Limb (tissue), 2 donors: ENCODE results near the gene ABCG1.
A peak's percentile ranks its signal among the peaks of the same experiment; 100 is the strongest.

Experiments used
- DNase-seq, 2 donors: peaks; one replicate each; pipeline ENCODE4 v3.0.0-alpha.2; 2016; ENCODE audit errors: extremely low spot score in 2 of 2

The ABCG1 gene

GRCh38 chr21:42250422-42251403 is 31.8 kb downstream of the ABCG1 start:
- DNase-seq = no peak

- DNase-seq = no peak
Measured at GRCh38 chr21:42251654-42252324, 32.8 kb downstream of the ABCG1 start.

- no peak for DNase-seq
Measured at GRCh38 chr21:42252325-42252654, 33.4 kb downstream of the ABCG1 start.

- no peak for DNase-seq
Measured at GRCh38 chr21:42252778-42253340, 33.9 kb downstream of the ABCG1 start.

GRCh38 chr21:42253466-42253865 is 34.5 kb downstream of the ABCG1 start:
- DNase-seq = no peak

- no peak for DNase-seq
Measured at GRCh38 chr21:42254083-42254482, 35.1 kb downstream of the ABCG1 start.

GRCh38 chr21:42254651-42255601 is 36.0 kb downstream of the ABCG1 start:
- no peak for DNase-seq

- DNase-seq = no peak
Measured at GRCh38 chr21:42255825-42256224, 36.9 kb downstream of the ABCG1 start.

GRCh38 chr21:42256316-42256715 is 37.4 kb downstream of the ABCG1 start:
- no peak for DNase-seq

- DNase-seq = no peak
Measured at GRCh38 chr21:42257091-42257765, 38.3 kb downstream of the ABCG1 start.

- DNase-seq = peak in 1 of 2 donors; percentile 59
Measured at GRCh38 chr21:42258150-42258884, 39.4 kb downstream of the ABCG1 start.

- no peak for DNase-seq
Measured at GRCh38 chr21:42258885-42259407, 40.0 kb downstream of the ABCG1 start.

GRCh38 chr21:42260121-42260520 is 41.2 kb downstream of the ABCG1 start:
- DNase-seq = no peak

- no peak for DNase-seq
Measured at GRCh38 chr21:42261829-42262200, 42.9 kb downstream of the ABCG1 start.

- DNase-seq = peak in 1 of 2 donors; percentile 51
Measured at GRCh38 chr21:42262831-42263231, 43.9 kb downstream of the ABCG1 start.

- no peak for DNase-seq
Measured at GRCh38 chr21:42263591-42264131, 44.7 kb downstream of the ABCG1 start.

GRCh38 chr21:42264245-42265195 is 45.6 kb downstream of the ABCG1 start:
- no peak for DNase-seq

GRCh38 chr21:42265231-42265812 is 46.4 kb downstream of the ABCG1 start:
- DNase-seq = no peak
